WTC11 (cell line): ENCODE results near the gene EYS. TPM values are rescaled to one million over a fixed set of nuclear protein-coding genes. Genes with fewer than 3 reads are reported as not detected.

Experiments used
- ATAC-seq: fragments of 200-7000 bp; cut with Tn5 transposase; 2 replicates; pipeline ENCODE4 v1.10.0; 2021; ENCODE audit warnings: mild to moderate bottlenecking, moderate library complexity
- CTCF ChIA-PET: fragments of 300-600 bp; sonication (Branson Sonifier 250); formaldehyde crosslinking; loops from one replicate; lab custom pipeline; 2021; ENCODE audit warnings: antibody characterized with exemption; lab: Charles Lee
- POLR2A ChIA-PET: fragments of 350-600 bp; sonication (Branson Sonifier 250); formaldehyde crosslinking; loops from one replicate; lab custom pipeline; 2021; ENCODE audit warnings: antibody characterized with exemption; lab: Charles Lee
- DNase-seq: peaks from one replicate; pipeline ENCODE4 v3.0.0; 2021; ENCODE audit warnings: low spot score
- H3K27ac Mint-ChIP-seq: 2 replicates; pipeline ENCODE4 v1.8.0; 2021; ENCODE audit warnings: mixed read lengths
- H3K27me3 Mint-ChIP-seq: 2 replicates; pipeline ENCODE4 v1.8.0; 2021; ENCODE audit warnings: low read depth, mild to moderate bottlenecking, moderate library complexity, mixed read lengths
- H3K36me3 Mint-ChIP-seq: 2 replicates; pipeline ENCODE4 v1.8.0; 2021; ENCODE audit warnings: mixed read lengths
- H3K4me1 Mint-ChIP-seq: 2 replicates; pipeline ENCODE4 v1.8.0; 2022; ENCODE audit warnings: mixed read lengths
- H3K4me3 Mint-ChIP-seq: 2 replicates; pipeline ENCODE4 v1.8.0; 2021; ENCODE audit warnings: mild to moderate bottlenecking, moderate library complexity, mixed read lengths
- H3K9me3 Mint-ChIP-seq: 2 replicates; pipeline ENCODE4 v1.8.0; 2021; ENCODE audit warnings: mixed read lengths
- FOXJ3 ChIP-seq: sonication (generic); formaldehyde crosslinking; IDR thresholded peaks from 2 replicates; pipeline ENCODE4 v1.9.0; 2021; ENCODE audit warnings: missing genetic modification reagents, mild to moderate bottlenecking, borderline replicate concordance
- GABPB1 ChIP-seq: sonication (generic); formaldehyde crosslinking; IDR thresholded peaks from 2 replicates; pipeline ENCODE4 v1.8.1; 2023; ENCODE audit warnings: mild to moderate bottlenecking, missing genetic modification reagents
- GRHL2 ChIP-seq: fragments of 250-450 bp; sonication (Bioruptor Pico); IDR thresholded peaks from 2 replicates; pipeline ENCODE4 v1.8.0; 2022; ENCODE audit warnings: mild to moderate bottlenecking, moderate library complexity; ENCODE audit not compliant: insufficient replicate concordance, severe bottlenecking
- NFE2L1 ChIP-seq: sonication (generic); formaldehyde crosslinking; IDR thresholded peaks from 2 replicates; pipeline ENCODE4 v1.8.1; 2023; ENCODE audit warnings: missing genetic modification reagents
- NR3C1 ChIP-seq: sonication (generic); formaldehyde crosslinking; conservative IDR thresholded peaks from 2 replicates; pipeline ENCODE4 v1.8.1; 2023; ENCODE audit warnings: low read depth, mild to moderate bottlenecking, missing genetic modification reagents
- PRRX2 ChIP-seq: fragments of 250-450 bp; sonication (Bioruptor Pico); IDR thresholded peaks from 2 replicates; pipeline ENCODE4 v1.8.0; 2021; ENCODE audit warnings: mild to moderate bottlenecking
- RELA ChIP-seq: sonication (generic); formaldehyde crosslinking; IDR thresholded peaks from 2 replicates; pipeline ENCODE4 v1.8.1; 2022; ENCODE audit warnings: missing genetic modification reagents, mild to moderate bottlenecking, borderline replicate concordance
- TCF7 ChIP-seq: sonication (generic); formaldehyde crosslinking; IDR thresholded peaks from 2 replicates; pipeline ENCODE4 v1.8.0; 2022; ENCODE audit warnings: mild to moderate bottlenecking, low read depth, missing genetic modification reagents, moderate library complexity
- TEAD4 ChIP-seq: sonication (generic); formaldehyde crosslinking; IDR thresholded peaks from 2 replicates; pipeline ENCODE4 v1.8.0; 2022; ENCODE audit warnings: mild to moderate bottlenecking, missing genetic modification reagents
- ZNF317 ChIP-seq: sonication (generic); formaldehyde crosslinking; IDR thresholded peaks from 2 replicates; pipeline ENCODE4 v1.8.1; 2023; ENCODE audit warnings: low read depth, mild to moderate bottlenecking, moderate library complexity, missing genetic modification reagents, borderline replicate concordance
- total RNA-seq: library from RNA; stranded (reverse); gene quantifications from 3 replicates; pipeline ENCODE4 v1.2.3, GENCODE V29; 2021
- TF ChIP-seq, protein P1 (sequence below): sonication (generic); formaldehyde crosslinking; IDR thresholded peaks from 2 replicates; pipeline ENCODE4 v1.8.0; 2023; ENCODE audit warnings: missing genetic modification reagents
- TF ChIP-seq, protein P2 (sequence below): sonication (generic); formaldehyde crosslinking; IDR thresholded peaks from 2 replicates; pipeline ENCODE4 v1.8.0; 2022; ENCODE audit warnings: mild to moderate bottlenecking, missing genetic modification reagents
- TF ChIP-seq, protein P3 (sequence below): sonication (generic); formaldehyde crosslinking; IDR thresholded peaks from 2 replicates; pipeline ENCODE4 v1.8.0; 2022; ENCODE audit warnings: mild to moderate bottlenecking, missing genetic modification reagents
- TF ChIP-seq, protein P4 (sequence below): fragments of 200-600 bp; IDR thresholded peaks from 2 replicates; pipeline ENCODE4 v1.8.0; 2022; ENCODE audit warnings: antibody characterized with exemption

The EYS gene
- total RNA-seq, 1 experiment from 2014 or later = not detected

DNA sequence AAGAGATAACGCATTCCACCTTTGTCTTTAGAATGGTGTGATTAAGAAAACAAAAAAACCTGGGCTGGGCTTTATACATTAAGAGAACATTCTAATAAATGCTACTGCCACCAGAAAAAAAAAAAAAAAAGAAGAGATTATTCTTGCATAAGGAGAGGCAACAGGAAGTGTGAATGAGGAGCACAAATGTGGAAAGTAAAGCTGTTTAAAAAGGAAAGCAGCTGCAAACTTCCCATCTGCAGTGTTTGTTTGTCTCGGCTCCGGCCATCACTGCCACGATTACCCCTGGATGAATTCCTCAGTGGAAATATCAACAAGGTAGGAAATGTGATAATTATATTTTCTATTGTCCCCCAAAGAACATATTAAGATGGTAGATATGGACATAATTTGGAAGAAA lies 1847.5 kb downstream of the EYS start:
- DNase-seq = no peak
- no peak for TF ChIP-seq NR3C1 (CRISPR knock-in tag)
- Mint-ChIP-seq H3K9me3 (peaks cover 8% of the 10 kb centered on the region; the same call in 1 of the 2 replicates), H3K4me3 (no peak overlapping the region), H3K4me1 (no peaks in the 10 kb centered on the region), H3K27ac (no peak overlapping the region), H3K27me3 (no peaks in the 10 kb centered on the region; the same call in 1 of the 2 replicates), H3K36me3 (peaks cover 4% of the 10 kb centered on the region)
- POLR2A ChIA-PET = interaction anchor here (0.6 kb wide), 1 partner anchor 1536 kb away, joined by 4 read pairs; no protein-coding TSS in a partner anchor
- no peak for ATAC-seq
- CTCF ChIA-PET = interaction anchor here (0.6 kb wide), 2 partner anchors 79 to 152 kb away, joined by 5 to 6 read pairs; no protein-coding TSS in a partner anchor

DNA sequence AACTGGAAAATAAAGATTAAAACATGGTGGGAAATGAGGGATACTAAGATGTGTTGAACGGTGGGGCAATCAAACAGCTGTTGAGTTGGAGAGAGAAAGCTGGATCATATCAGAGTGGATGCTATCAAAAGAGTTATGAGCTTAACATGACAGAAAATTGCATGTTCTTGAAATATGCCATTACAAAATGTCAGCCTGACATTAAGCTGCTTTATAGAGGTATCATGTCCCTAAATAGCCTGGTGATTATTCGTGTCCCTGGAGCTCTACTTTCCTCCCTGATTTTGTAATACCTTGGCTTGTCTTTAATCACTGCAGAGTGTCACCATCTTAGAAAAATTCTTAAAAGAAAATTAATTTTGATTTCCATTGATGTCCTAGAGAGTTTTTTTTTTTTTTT lies 1848.3 kb downstream of the EYS start:
- H3K4me1 Mint-ChIP-seq = no peaks in the 10 kb centered on the region
- TF ChIP-seq, protein P1, sequence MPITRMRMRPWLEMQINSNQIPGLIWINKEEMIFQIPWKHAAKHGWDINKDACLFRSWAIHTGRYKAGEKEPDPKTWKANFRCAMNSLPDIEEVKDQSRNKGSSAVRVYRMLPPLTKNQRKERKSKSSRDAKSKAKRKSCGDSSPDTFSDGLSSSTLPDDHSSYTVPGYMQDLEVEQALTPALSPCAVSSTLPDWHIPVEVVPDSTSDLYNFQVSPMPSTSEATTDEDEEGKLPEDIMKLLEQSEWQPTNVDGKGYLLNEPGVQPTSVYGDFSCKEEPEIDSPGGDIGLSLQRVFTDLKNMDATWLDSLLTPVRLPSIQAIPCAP (CRISPR knock-in tag) = no peak
- TF ChIP-seq NFE2L1 (CRISPR knock-in tag) = no peak
- TF ChIP-seq GABPB1 (CRISPR knock-in tag) = no peak
- TF ChIP-seq ZNF317 (CRISPR knock-in tag) = no peak
- no peak for TF ChIP-seq PRRX2 (CRISPR knock-in tag)
- TF ChIP-seq, protein P2, sequence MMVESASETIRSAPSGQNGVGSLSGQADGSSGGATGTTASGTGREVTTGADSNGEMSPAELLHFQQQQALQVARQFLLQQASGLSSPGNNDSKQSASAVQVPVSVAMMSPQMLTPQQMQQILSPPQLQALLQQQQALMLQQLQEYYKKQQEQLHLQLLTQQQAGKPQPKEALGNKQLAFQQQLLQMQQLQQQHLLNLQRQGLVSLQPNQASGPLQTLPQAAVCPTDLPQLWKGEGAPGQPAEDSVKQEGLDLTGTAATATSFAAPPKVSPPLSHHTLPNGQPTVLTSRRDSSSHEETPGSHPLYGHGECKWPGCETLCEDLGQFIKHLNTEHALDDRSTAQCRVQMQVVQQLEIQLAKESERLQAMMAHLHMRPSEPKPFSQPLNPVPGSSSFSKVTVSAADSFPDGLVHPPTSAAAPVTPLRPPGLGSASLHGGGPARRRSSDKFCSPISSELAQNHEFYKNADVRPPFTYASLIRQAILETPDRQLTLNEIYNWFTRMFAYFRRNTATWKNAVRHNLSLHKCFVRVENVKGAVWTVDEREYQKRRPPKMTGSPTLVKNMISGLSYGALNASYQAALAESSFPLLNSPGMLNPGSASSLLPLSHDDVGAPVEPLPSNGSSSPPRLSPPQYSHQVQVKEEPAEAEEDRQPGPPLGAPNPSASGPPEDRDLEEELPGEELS (CRISPR knock-in tag) = no peak
- TF ChIP-seq, protein P3, sequence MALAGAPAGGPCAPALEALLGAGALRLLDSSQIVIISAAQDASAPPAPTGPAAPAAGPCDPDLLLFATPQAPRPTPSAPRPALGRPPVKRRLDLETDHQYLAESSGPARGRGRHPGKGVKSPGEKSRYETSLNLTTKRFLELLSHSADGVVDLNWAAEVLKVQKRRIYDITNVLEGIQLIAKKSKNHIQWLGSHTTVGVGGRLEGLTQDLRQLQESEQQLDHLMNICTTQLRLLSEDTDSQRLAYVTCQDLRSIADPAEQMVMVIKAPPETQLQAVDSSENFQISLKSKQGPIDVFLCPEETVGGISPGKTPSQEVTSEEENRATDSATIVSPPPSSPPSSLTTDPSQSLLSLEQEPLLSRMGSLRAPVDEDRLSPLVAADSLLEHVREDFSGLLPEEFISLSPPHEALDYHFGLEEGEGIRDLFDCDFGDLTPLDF = no peak
- TF ChIP-seq, protein P4, sequence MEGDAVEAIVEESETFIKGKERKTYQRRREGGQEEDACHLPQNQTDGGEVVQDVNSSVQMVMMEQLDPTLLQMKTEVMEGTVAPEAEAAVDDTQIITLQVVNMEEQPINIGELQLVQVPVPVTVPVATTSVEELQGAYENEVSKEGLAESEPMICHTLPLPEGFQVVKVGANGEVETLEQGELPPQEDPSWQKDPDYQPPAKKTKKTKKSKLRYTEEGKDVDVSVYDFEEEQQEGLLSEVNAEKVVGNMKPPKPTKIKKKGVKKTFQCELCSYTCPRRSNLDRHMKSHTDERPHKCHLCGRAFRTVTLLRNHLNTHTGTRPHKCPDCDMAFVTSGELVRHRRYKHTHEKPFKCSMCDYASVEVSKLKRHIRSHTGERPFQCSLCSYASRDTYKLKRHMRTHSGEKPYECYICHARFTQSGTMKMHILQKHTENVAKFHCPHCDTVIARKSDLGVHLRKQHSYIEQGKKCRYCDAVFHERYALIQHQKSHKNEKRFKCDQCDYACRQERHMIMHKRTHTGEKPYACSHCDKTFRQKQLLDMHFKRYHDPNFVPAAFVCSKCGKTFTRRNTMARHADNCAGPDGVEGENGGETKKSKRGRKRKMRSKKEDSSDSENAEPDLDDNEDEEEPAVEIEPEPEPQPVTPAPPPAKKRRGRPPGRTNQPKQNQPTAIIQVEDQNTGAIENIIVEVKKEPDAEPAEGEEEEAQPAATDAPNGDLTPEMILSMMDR = no peak
- no peak for TF ChIP-seq GRHL2 (CRISPR knock-in tag)
- no peak for TF ChIP-seq RELA (CRISPR knock-in tag)
- no peak for TF ChIP-seq FOXJ3 (CRISPR knock-in tag)
- no peak for TF ChIP-seq TEAD4
- no peaks in the 10 kb centered on the region; the same call in 1 of the 2 replicates for H3K27me3 Mint-ChIP-seq
- ATAC-seq = no peak
- ChIA-PET CTCF (interaction anchor here (0.6 to 0.8 kb wide), 3 partner anchors 13 to 153 kb away, joined by 3 to 6 read pairs (median 5); no protein-coding TSS in a partner anchor), POLR2A (no interaction called here)
- no peak for DNase-seq
- H3K27ac Mint-ChIP-seq = no peak overlapping the region
- no peak overlapping the region for H3K4me3 Mint-ChIP-seq
- H3K9me3 Mint-ChIP-seq = peaks cover 10% of the 10 kb centered on the region
- H3K36me3 Mint-ChIP-seq = peaks cover 4% of the 10 kb centered on the region; the same call in 1 of the 2 replicates

DNA sequence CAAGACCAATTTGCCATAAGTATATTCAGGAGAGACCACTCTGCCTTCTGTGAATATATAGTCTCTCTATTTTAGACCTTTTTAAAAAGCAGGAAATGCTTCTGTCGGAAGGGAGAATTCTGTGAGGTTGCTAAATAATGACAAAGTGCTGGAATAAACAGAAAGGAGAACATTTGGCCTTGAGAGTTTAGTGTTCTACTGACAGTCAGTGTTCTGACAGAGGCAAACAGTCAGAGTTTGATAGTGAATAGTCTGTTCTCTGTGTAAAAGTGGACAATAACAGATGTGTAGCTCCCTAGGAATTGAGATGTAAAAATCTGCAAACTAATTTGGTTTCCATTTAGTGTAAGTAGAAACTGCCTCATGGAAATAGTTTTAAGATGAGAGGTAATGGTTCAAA lies 1850.8 kb downstream of the EYS start:
- Mint-ChIP-seq H3K36me3 (peaks cover 20% of the 10 kb centered on the region), H3K9me3 (peaks cover 31% of the 10 kb centered on the region), H3K4me3 (no peak overlapping the region), H3K27ac (no peak overlapping the region), H3K27me3 (no peaks in the 10 kb centered on the region; the same call in 1 of the 2 replicates), H3K4me1 (no peaks in the 10 kb centered on the region)
- DNase-seq (no peak), ATAC-seq (no peak)
- POLR2A ChIA-PET = no interaction called here
- CTCF ChIA-PET = no interaction called here
- TF ChIP-seq TCF7 (CRISPR knock-in tag) = no peak
